ENCODE results near the gene RAD18.

RAD18 gene

GRCh38 chr3:8893001-8893400, 70.3 kb downstream of the RAD18 start:
- DNase-seq: no peak

- DNase-seq: no peak
These were observed 71.5 kb downstream of the RAD18 start for GRCh38 chr3:8891774-8892173.

DNA sequence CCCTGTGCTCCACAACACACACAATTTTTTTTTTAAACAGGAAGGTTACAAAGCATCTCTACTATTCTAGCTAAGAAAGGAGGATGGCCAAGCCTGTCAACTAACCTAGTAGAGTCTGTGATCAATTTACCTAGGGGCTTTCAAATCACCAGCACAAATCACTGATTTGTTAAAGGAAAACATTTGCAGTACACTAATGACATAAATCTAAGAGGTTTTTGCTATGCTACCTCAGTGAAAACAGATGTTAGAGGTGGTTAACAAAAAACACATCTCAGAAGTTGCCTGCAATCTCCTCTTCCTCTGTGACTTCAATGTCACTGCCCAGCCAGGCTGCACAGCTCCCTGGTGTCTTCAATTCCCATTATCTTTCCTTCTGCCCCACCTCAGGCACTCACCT, 72.0 kb downstream of the RAD18 start:
- DNase-seq: no peak

- DNase-seq: no peak
These were observed 74.9 kb downstream of the RAD18 start for GRCh38 chr3:8888301-8888915.

DNA sequence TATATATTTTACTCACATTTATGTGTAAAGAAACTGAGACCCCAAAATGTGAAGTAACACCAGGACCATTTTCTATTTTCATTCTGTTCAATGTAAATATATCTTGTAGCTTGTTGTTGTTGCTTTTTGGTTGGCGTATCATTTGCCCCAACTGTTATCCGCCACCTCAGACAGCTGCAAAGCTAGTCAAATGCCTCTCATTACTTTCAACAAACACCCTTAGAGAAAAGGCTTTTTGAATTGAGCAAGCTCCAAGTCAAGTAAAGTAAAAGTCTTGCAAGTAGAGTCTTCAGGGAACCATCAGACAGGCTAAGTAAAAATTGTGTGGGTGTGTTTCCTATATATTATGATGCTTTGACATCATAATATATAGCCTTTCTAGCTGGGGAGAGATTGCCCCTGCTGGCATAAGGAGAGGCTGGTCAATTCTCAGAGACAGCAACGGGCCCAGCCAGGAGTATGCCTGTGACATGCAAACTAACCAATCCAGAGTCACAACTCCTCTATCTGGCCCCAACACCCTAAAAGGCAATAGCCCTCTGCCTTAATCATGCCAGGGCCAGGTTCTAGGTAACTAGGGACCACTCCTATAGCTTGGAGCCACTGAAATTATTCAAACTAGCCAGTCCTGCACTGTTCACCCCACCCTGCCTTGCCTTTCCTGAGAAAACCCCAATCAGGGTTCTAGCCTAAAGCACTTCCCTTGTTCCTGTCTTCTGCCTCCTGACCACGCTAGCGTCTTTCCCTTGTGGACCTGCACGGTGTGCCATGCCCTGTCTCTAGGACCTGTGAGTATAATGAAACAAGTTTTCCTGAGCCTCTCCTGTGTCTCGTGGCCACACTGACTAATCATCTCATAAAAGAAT, 75.6 kb downstream of the RAD18 start:
- no peak for DNase-seq

- no peak for DNase-seq
These were observed 76.7 kb downstream of the RAD18 start for GRCh38 chr3:8886546-8886945.

GRCh38 chr3:8885536-8886316, 77.5 kb downstream of the RAD18 start:
- no peak for DNase-seq

GRCh38 chr3:8884630-8885290, 78.5 kb downstream of the RAD18 start:
- no peak for DNase-seq

GRCh38 chr3:8882642-8883041, 80.6 kb downstream of the RAD18 start:
- no peak for DNase-seq

GRCh38 chr3:8882171-8882593, 81.1 kb downstream of the RAD18 start:
- DNase-seq: no peak

GRCh38 chr3:8879347-8879944, 83.8 kb downstream of the RAD18 start:
- no peak for DNase-seq

DNA sequence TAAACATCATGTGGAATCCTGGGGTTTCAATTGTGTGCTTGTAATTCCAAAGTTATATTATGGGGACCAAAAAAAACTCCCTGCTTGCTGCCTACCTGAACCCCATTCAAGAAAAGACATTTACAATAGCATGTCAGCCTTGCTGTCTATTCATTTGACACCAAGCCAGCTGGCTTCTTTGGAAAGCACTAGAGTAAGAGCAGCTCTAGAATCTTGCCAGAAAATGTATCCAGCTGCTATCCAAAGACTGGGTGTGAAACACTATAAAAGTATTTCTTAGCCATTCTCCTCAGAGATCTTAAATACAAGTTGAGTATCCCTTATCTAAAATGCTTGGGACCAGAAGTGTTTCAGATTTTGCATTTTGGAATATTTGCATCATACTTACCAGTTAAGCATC, 87.4 kb downstream of the RAD18 start:
- DNase-seq: no peak

GRCh38 chr3:8873740-8874139, 89.5 kb downstream of the RAD18 start:
- no peak for DNase-seq

DNA sequence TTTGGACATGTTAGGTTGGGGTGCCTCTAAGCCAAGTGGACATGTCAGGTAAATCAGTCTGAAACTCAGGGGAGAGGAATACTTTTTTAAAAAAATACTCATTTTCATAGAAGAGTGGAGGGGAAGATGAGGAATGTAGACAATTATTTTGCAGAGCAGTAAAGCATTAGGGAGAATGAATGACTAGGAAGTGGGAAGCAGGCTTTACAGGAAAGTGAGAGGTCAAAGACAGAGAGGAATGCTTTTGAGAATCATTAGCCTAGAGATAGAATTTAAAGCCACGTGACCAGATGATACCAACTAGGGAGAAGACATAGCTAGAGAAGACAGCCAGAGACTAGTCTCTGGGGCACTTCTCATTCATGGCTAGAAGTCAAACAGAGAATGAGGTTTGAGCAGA, 91.0 kb downstream of the RAD18 start:
- no peak for DNase-seq

DNA sequence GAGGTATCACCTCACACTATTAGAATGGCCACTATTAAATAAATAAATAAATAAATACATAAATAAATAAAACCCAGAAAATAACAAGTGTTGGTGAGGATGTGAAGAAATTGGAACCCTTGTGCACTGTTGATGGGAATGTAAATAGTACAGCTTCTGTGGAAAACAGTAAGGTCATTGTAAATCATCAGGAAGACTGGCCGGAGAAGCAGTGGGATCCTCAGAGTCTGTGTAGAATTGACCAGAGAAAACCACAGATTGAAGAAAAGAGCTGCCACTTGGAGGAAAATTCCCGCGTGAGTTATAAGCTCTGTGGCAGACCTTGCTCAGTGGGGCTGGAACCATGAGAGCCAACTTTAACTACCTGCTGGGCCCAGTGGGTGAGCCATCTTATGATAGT, 92.0 kb downstream of the RAD18 start:
- no peak for DNase-seq

- no peak for DNase-seq
These were observed 93.1 kb downstream of the RAD18 start for GRCh38 chr3:8870134-8870533.

DNA sequence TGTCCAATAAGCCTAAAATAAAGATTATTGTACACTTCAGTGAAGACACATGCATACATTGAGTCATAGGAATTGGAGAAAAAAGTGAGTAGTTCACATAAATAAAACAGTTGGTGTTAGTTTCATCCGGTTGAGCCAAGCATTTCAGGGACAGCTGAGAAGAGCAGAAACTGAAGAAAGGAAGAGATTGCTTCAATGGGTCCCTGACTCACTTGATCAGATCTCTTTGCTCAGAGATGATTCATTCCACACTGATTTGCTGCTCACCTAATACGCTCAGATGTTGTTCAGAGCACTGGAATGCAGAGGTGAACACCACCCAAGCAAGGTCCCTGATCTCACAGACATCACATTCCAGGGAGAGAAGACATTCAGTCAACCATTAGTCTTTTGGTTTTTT, 93.7 kb downstream of the RAD18 start:
- no peak for DNase-seq

DNA sequence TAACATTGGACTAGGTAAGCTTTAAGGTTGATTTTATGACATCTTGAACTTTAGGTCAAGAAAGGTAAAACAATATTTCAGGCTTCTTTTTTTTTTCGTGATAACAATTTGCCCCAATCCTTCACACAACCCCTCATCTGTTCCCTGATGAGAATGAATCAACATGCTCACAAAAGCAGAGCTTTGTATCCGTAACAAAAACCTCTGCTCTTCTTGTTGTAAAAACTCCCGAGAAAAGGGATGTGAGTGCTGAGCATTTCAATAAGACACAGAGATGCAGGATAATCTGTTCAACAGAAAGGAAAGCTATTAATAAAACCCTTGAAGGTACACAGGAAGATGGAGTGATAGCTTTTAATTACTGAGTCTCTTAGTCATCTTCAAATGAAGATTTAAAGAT, 94.3 kb downstream of the RAD18 start:
- DNase-seq: no peak

- DNase-seq: no peak
These were observed 95.6 kb downstream of the RAD18 start for GRCh38 chr3:8867646-8868045.

DNA sequence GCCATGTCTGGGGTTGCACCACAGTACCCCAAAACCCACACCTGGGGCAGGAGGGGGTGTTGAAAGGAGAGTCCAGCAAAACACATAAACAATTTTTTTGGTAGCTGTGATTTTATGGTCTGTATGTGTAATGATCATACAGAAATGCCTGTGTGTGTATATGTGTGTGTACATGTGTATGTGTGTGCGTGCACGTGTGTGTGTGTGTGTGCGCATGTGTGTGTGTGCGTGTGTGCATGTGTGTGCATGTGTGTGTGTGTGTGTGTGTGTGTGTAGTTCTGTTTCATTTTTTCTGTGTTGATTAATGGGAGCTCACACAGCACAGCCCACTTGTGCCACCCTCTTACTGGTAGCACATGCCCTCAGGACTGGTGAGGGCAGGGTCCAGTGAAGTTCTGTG, 97.6 kb downstream of the RAD18 start:
- no peak for DNase-seq

DNA sequence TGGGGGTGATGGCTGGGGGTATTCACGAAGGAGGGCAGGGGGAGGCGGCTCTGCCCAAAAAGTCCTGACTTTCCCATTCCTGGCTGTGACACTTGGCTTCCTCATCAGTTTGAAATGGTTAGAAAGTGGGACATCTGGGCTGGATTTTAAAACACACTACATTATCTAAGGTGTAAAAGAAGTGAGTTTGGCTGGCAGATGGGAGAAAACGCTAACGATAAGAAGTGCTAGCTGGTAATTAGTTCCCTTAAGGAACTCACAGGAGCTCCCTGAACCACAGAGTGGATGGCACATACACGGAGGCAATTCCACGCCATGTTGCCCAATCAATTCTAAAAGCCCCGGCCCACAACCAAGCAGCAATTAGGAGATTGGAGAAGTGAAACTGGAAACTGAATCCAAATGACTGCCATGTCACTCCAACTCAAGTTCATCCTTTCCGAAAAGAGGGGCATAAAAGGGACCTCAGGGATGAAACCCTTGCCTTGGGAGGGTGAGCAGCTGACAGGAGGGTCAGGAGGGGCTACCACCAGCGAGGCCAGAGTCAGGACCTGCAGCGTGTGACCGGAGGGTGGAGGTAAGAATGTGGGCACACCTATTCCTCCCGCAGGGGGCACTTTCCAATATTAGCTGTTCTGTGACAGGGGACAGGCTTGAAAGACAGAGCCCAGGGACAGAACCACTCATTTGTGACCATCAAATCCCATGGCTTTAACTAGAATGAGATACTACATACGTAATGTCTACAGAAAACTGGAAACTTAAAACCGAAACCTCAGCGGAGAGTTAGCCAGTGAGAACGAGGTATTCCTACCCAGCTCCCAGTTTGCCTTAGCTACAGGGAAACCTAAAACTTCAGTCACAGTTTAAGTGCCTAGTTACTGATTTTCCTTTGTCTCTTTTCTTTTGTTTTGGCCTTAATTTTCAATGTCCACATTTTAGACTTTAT, 98.6 kb downstream of the RAD18 start:
- no peak for DNase-seq

DNA sequence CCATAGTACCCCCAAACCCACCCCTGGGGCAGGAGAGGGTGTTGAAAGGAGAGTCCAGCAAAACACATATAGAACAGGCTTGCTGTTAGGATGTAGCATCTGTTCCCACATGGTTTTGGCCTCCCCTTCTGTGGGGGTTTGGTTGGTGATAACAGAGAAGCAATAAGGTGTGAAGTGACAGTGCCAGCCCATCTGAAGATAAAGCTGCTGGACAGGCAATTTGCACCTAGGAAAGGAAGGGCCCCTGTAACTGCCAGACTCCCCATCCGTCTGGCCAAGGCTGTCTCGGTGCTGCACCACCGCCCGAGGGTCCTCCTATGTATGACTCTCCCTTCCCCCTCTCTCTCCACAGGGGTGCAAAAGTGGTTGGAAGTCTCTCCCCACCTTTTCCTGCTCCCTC, 99.4 kb downstream of the RAD18 start:
- DNase-seq: no peak

Measured in AML-193 (cell line).